Measurements from ENCODE around the gene HOXC11.

HOXC11 gene

DNA sequence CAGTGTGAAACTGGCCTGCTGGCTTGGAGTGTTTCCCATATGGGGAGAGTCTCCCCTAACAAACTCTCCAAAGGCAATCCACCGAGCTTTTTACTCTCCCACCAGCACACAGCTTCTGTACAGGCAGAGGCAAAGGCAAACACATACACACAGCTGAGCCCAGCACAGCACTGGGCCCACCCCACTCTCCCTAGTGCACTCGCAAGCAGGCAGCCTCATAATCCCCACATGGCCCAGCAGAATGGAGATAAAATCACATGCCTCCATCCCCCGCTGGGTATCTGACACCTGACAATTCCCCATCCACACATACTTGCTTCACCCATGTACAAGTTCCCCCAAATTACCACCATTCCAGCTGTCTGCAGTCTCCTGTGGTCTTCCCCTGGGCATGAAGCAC lies 14.8 kb upstream of the HOXC11 start:
- DNase-seq: no peak

DNA sequence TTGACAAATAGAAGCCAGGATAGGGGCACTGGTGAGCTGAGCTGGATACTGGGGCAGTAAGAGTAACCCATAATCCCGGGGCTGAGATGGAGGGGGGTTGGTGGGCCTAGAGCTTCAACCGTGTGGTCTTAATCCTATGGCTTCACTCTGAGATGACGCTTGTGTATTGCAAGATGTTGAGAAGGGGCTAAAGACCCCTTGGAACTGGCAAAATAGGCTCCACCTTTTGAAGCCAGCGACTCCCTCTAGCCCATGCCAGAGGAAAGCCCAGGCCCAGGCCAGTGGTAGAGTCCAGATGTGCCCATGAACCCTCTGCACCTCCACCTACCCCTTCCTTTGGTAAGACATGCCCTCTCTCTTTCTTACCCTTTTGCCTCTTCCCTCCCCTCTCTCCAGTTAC lies 13.6 kb upstream of the HOXC11 start:
- DNase-seq: no peak

DNA sequence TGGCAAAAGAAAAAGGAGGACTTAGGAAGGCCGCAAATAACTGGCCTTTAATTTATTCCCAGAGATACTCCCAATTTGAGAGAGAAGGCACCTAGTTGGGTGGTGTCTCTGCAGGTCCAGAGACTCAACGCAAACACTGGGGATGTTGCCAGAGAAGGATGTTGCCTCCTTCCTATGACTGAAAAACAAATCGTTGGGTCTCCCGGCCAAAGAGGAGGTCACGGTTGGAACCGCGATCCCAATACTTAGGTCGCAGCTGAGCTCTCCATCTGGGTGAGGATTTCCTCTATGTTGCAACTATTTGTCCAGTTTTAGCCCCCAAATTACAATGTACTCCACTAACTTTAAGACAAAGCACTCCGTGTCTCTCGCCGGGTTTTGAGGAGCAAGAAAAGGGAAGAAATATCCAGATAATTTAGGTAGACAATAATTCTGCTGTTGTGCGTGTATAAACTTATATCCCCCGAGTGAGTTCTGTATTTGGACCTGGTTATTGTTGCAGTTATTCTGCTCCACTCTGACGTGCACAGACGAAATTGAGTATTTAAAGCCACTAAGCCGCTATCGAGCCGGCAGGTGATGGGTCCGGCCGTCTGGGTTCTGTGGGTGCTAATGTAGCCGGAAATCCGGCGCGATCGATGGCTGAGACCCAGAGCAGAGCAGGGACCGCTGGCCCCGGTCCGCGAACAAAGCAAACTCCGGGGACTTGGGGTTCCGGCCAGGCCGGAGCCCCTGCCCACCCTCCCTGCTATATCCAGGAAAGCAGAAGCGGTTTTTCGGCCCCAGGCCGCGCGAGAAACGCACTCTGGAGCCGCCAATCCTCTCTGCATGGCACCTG lies 12.5 kb upstream of the HOXC11 start:
- DNase-seq: no peak

DNA sequence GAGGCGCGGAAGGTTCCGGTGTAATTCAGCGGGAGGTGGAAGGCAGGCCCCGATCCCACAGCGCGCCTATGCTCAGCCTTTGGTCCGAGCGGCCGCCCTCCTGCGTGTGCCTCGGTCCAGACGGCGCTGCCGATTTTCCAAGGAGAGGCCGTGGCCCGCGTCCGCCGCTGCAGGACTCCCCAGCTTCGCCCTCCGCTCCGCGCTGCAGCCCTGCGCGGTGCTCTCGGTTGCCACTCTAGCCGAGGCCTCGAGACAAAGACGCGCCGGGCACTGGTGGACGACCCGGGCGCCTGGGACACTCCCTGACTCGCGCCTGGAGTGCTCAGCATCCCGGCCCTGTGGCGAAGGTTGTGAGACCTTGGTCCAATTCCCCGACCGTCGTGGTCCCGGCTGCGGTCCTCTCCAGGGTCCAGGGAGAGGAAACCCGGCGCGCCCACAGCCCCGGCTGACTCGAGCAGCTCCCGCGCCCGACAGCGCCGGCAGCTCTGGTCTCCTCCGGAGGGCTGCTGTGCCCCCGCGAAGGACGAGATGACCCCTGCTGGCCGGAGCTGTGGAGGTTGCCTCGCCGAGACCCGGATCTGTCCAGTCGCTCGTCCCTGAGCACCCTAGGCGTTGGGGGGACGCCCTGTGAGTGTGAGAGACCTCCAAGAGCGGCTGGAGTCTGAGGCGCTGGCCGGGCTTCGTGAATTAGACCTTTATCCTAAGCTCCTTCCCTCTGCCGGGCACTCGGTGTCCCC lies 11.7 kb upstream of the HOXC11 start:
- no peak for DNase-seq

DNA sequence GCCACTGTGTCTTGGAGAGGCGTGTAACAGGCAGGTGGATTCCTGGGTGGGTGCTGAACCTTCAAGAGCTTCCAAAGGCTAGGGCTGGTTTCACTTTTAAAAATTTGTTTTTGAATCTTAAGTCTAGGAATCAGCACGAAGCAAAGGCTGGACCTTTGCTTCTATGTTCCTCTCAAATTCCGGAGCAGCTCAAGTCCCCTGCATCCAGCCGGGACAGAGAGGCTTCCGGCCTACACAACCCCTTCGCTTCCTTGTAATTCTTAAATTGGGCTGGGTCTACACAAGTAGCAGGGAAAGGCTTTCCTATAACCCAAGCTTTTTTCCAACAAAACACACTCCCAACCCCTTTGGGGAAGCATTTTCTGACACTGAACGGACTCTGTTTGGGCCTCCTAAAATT lies 9.9 kb upstream of the HOXC11 start:
- no peak for DNase-seq

DNA sequence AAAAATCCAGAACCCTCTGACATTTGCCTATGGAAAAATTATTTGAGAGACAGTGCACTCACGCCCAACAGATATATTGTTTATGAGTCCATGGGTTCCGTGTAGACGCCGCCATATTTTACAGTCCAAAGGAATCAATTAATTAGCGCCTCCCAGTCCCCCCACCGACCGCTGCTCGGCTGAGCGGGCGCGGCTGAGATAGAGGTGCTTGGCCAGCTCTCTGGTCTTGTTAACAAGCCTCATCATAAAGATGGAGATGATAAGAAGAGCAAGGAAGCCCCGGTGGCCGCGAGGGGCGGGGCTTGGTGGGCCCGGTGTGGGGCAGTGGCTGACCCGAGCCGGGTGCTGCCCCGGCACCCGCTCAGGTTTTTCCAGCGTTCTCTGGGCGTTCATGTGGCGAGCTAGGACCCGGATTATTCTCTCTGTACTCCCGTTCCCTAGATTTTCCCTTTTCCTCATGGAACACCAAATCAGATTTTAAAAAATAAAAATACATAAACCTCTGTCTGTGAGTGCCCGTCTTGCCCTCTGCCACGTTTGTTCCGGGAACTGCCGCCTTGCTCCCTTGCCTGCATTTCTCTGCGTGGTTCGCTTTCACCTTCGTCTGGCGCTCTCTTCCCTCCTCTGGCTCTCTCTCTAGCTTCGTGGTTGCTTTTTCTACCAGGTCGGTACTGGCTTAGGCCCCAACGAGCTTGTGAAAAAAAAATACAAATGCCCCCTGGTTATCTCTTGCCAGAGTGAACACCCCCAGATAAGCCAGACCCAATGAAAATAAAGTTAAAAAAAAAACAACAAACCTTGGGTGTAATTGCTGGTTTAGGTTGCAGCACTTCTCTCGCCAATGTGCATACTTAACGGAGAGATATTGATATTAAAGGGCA lies 9.3 kb upstream of the HOXC11 start:
- DNase-seq: no peak

DNA sequence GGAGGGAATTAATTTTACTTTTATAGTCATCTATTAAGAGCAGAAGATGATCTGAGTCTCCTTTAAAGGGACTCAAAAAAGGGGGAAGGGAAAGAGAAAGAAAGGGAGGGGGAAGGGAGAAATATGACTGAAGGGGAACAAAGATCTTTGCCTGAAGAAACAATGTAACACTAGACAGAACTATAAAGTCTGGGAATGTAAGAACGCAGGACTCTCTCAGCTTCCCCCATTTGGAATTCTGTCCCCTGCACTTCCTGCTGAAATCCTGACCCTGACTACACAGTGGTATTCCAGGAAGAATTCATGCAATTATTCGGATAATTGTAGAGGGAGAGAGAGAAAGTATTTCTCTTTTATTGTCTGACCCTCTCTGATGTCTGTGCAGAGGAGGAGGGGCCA lies 8.6 kb upstream of the HOXC11 start:
- no peak for DNase-seq

DNA sequence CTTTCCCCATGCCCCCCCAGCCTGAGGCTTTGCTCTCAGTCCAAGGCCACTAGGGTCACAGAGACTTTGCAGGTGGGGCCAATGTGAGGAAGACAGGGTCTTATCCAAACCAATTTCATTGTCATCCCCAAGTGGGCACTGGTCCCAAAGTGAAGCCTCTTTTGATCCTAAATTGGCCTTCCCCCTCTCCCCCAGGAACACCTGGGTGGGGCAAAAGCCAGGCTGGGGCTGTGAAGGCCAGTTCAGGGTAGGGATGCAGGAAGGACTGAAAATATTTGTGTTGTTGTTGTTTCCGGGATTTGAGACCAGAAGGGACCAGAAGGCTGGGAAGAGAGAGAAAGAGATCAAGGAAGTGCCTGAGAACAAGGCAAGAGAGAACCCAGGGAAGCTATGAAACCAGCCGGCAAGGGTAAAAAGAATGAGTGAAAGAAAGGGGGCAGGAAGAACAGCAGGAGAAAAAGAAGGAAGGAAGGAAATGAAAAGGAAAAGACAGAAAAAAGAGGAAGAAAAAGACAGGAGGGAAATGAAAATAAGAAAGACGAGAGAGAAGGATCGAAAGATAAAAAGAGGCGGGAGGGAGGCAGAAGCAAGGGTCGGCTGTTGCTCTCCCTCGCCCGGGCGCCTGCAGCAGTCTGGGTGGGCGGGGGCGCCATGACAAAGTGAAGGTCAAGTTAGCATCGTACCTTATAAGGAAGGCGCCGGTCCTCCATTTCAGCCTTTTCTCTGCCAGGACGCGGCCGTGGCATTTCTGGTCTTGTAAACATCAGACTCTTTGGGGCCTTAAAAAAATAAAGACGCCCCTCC lies 7.4 kb upstream of the HOXC11 start:
- DNase-seq: no peak

DNA sequence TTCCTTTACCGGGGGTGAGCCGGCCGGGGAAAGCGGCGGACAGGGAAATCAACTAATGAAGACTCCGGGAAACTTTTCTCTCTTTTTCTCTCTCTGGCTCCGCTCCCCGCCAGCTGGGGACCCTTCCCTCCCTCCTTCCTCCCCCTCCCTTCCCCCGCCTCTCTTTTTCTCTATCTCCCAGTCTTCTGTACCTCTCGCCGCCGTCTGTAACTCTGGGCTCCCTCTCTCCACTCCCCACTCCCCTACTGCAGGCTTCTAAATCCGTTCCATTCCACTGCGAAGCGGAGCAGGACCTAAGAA lies 6.9 kb upstream of the HOXC11 start:
- no peak for DNase-seq

DNA sequence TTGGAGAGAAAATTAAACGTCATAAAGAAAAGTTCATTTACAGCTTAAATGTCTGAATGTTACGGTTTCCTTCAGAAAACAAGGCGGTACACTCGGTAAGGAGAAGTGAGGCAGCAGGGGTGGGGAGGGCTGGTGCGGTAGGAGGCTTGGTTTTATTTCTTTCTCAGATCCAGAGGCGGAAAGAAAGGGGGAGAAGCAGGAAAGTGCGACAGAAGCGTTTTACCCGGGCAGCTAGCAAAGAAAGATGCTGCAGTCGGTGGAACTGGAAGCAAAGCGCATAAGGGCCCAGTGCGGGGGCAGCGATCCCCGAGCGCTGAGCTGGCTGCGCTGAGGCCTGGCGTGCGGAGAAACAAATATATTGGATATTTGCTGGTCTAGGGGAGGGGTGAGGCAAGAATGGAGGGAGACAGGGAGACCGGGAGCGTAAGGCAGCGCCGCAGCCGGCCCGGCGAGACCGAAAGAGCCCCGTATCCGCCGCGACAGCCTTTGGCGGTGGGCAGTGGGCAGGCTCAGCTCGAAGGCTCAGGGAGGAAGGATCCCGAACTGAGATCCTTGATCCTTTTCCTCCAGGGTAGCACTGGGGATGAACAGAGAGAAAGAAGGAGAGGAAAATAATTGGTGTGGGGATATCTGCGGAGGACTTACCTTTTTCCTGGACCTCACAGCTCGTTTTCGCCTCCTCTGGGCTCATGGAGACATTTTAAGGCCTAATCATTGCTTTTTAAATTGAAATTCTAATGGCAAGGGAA lies 6.4 kb upstream of the HOXC11 start:
- no peak for DNase-seq

DNA sequence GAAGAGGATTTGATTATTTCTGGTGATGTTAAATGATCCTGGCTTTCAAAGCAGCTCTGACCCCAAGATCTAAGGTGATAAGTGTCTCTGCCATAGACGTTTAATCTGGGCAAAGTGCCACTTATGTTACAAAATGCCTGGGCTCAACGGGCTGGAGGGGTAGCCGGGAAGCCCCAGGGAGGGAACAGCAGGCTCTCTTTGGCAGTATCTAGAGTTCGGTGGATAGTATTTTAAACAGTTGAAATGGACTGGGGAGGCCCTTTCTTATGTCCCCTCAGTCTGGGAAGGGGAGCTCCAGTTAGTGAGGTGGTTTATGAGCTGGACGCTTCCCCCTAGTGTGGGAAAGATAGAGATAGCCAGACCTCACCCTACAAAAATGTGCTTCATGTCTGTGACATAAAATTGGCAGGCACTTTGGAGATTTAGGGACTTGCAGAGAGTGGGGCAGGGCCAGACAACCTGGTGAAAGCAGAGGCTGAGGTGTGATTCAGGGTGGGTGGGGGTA lies 5.5 kb upstream of the HOXC11 start:
- no peak for DNase-seq

DNA sequence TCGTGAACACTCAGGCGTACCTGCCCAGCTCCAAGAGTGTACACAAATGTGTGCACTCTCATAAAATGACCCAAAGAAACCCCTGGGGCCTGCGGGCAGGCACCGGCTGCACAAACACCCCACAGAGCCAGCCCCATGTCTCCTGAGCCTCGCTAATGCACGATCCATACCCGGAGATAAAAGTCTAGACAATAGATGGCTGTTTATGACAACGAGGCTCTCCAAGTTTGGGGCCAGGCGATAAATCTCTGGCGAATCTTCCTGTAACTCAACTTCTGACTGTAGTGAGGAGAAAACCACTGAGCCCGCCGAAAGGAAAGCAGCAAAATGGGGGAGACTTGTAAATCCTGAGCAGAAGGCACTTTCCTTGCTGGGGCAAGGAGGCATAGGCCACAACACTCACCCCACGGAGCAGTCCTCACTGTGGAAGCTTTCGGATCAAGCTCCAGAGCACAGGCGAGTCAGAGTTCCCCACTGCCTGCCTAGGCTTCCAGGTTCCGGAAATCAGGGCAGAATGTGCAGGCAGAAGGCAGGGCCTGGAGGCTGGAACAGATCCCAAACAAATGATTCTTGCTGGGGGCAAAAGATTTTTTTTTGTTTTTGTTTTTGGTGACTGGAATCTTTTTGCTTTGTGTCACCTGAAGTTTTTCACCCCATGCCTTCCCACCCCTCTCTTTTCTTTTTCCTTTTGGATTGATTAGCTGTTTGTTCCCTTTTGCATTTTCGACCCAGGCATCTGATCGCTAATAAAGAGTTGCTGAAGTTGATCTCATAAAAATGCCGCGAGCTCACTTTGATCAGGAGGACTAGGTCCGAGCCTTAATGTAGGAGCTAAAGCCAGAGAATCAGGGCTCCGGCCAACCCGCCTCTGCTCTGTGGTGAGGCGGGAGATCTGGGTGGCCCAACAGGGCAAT lies 4.5 kb upstream of the HOXC11 start:
- DNase-seq: no peak

DNA sequence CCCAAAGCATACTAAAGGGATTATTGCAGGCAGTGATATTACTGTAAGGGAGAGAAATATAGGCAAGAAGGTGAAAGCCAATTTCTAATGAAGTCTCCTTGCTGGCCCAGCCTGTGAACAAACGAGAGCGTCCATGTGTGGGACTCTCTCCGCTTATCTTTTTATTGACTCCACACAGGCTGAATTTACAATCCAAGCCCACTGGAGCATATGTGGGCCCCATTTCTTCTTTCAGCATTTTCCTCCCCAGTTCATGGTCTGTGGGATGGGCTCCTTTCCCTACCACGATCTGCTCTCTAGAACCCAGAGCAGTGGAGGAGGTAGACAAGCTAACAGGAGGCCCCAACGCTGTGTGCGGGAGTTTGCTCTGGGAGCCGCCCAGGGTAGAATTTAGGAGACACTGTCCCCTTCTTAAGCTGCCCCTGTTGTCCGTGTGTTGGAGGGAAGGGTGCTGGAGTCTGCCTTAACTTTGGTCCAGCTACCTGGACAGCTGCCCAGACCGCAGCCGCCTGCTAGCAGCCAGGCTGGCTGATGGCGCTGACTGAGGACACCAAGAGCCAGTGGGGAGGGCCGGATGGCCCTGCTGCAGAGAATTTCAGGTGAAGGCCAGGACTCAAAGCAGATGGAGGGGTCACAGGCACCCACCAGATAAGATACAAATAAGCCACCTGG lies 3.2 kb upstream of the HOXC11 start:
- DNase-seq: no peak

DNA sequence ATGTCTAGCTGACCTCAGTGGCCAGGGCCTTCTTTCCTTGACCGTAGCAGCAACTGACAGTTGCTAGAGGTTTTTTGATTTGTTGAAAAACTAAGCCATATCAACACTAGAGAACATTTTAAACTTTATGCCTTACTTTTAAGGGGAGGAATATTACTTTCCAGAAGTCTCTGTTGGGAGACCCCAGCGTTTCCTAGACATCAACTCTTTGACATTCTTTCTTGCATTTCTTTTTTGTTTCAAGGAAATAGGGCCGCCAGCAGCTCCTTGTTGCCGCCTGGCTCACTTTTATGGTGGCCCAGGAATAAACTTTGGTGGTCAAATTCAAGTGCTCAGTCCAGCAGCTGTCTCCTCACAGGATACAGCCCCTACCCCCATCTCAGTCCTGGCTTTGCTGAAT lies 2.5 kb upstream of the HOXC11 start:
- no peak for DNase-seq

DNA sequence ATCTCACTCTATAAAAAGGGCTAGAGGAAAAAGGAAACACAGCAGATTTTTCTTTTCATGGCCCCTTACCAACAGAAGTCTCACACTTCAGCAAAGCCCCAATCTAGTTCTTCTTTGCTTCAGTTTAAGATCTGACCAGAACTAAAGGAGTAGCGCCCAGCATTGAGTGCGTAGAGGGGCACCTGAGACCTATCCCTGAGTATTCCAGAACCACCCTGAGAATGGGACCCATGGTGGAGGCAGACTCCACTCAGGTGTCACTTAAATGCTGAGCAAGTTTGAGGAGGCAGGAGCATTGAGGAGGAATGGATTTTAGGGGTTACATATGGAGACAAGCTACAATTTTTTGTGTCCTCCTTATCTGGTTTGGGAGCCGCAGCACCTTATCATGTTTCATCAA lies 1.8 kb upstream of the HOXC11 start:
- no peak for DNase-seq

DNA sequence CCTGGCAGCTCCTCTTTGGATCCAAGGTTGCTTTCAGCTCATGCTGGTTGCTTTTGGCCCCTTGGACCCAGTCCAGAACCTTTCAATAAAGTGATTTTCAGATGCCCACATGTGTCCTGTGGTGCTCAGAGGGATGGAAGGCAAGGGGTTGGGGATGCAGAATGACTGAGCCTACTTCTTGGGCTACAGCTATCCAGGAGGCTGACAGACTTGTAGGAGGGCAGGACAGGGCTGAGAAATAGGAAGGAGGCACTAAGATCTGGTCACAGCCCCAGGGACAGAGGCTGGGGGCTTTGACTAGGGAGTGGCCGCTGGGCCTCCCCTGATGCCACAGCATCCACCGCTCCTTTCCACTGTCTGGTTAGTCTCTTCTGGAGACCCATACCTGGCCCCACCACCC lies 1.2 kb upstream of the HOXC11 start:
- DNase-seq: no peak

DNA sequence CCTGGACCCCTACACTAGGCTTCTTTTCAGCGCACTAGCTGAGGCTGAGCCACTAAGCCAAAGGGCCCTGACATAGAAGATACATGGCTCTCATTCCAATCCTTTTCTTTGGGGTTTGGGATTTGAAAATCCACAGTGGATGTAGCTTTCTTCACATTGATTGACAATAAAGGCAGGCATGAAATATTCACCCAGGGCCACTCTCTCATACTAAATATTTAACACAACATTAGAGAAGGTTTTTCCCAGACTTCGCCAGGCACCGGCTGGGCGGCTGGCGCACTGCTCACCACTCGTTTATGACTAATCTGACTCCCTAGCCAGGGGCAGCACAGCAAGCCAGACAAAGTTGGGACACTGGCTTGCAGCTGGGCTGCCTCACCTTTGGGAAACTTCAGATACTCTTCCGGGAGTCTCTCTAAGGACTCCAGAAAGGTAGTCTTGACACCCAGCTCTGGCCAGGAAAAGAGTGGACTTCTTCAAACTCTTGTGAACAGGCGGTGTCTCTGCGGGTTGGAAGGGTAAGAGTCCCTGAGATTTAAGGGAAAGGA lies 699 bp upstream of the HOXC11 start:
- no peak for DNase-seq

DNA sequence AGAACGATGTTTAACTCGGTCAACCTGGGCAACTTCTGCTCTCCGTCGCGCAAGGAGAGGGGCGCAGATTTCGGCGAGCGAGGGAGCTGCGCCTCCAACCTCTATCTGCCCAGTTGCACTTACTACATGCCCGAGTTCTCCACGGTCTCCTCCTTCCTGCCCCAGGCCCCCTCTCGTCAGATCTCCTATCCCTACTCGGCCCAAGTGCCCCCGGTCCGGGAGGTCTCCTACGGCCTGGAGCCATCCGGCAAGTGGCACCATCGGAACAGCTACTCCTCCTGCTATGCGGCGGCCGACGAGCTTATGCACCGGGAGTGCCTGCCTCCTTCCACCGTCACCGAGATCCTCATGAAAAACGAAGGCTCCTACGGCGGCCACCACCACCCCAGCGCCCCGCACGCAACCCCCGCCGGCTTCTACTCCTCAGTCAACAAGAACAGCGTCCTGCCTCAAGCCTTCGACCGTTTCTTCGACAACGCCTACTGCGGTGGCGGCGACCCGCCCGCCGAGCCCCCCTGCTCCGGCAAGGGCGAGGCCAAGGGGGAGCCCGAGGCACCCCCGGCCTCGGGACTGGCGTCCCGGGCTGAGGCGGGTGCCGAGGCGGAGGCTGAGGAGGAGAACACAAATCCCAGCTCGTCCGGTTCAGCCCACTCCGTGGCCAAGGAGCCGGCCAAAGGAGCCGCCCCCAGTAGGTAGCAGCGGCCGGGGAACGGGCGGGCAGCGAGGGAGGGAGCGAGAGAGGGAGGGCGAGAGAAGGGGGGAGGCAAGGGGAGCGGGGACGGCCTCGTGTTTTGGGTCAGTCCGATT lies 513 bp downstream of the HOXC11 start:
- DNase-seq: no peak
